GM23248 (cell line): ENCODE data around the gene SLC4A5. TPM values are rescaled to one million over a fixed set of nuclear protein-coding genes. Genes with fewer than 3 reads are reported as not detected.
A peak's percentile ranks its signal among the peaks of the same experiment; 100 is the strongest.

Experiments used
- DNase-seq: peaks from one replicate; pipeline ENCODE4 v3.0.0-alpha.2; 2015
- H2AFZ ChIP-seq: fragments of 200-600 bp; sonication (generic); 2 replicates; pipeline ENCODE4 v1.6.1; 2016; ENCODE audit warnings: antibody characterized with exemption
- H3F3A ChIP-seq: fragments of 200-600 bp; sonication (generic); 2 replicates; pipeline ENCODE4 v1.6.1; 2016; ENCODE audit warnings: mild to moderate bottlenecking, antibody characterized with exemption, mixed run types; ENCODE audit not compliant: insufficient read depth
- H3K27ac ChIP-seq: fragments of 200-600 bp; sonication (generic); 2 replicates; pipeline ENCODE4 v1.5.1; 2016; ENCODE audit warnings: mild to moderate bottlenecking
- H3K27me3 ChIP-seq: fragments of 200-600 bp; sonication (generic); replicated peaks from 2 replicates; pipeline ENCODE4 v1.6.1; 2016; ENCODE audit warnings: mild to moderate bottlenecking; ENCODE audit not compliant: insufficient read depth
- H3K36me3 ChIP-seq: fragments of 200-600 bp; sonication (generic); 2 replicates; pipeline ENCODE4 v1.6.1; 2016; ENCODE audit warnings: low read depth, mild to moderate bottlenecking
- H3K4me1 ChIP-seq: fragments of 200-600 bp; sonication (generic); 2 replicates; pipeline ENCODE4 v1.6.1; 2016; ENCODE audit warnings: mild to moderate bottlenecking; ENCODE audit not compliant: insufficient read depth
- H3K4me2 ChIP-seq: fragments of 200-600 bp; sonication (generic); one replicate; pipeline ENCODE4 v1.6.1; 2016; ENCODE audit warnings: mild to moderate bottlenecking; ENCODE audit not compliant: unreplicated experiment
- H3K4me3 ChIP-seq: fragments of 200-600 bp; sonication (generic); 2 replicates; pipeline ENCODE4 v1.5.1; 2016; ENCODE audit warnings: mild to moderate bottlenecking
- H3K79me2 ChIP-seq: fragments of 200-600 bp; sonication (generic); 2 replicates; pipeline ENCODE4 v1.6.1; 2016; ENCODE audit warnings: mild to moderate bottlenecking; ENCODE audit not compliant: insufficient read depth
- H3K9ac ChIP-seq: fragments of 200-600 bp; sonication (generic); 2 replicates; pipeline ENCODE4 v1.6.1; 2016; ENCODE audit warnings: mild to moderate bottlenecking
- H3K9me2 ChIP-seq: fragments of 200-600 bp; sonication (generic); 2 replicates; pipeline ENCODE4 v1.6.1; 2016; ENCODE audit warnings: mixed run types, mild to moderate bottlenecking, moderate library complexity; ENCODE audit not compliant: insufficient read depth
- H3K9me3 ChIP-seq: fragments of 200-600 bp; sonication (generic); one replicate; pipeline ENCODE4 v1.6.1; 2017; ENCODE audit warnings: low read depth
- H4K20me1 ChIP-seq: fragments of 200-600 bp; sonication (generic); 2 replicates; pipeline ENCODE4 v1.6.0; 2016; ENCODE audit not compliant: insufficient read depth
- EZH2 ChIP-seq: fragments of 200-600 bp; sonication (generic); IDR thresholded peaks from 2 replicates; pipeline ENCODE4 v1.6.1; 2018; ENCODE audit warnings: antibody characterized with exemption, mild to moderate bottlenecking; ENCODE audit not compliant: insufficient read depth, poor library complexity, severe bottlenecking
- EZH2phosphoT487 ChIP-seq: fragments of 200-600 bp; sonication (generic); IDR thresholded peaks from 2 replicates; pipeline ENCODE4 v1.6.1; 2018; ENCODE audit warnings: antibody characterized with exemption, moderate library complexity, mild to moderate bottlenecking, low read depth; ENCODE audit not compliant: insufficient read depth
- WGBS, 2 experiments: methylation state at CpG; one replicate each; pipeline ENCODE4 v1.1.6; 2015 to 2017; ENCODE audit warnings: low lambda C conversion rate in 2 of 2, low coverage in 1 of 2; ENCODE audit errors: missing lambda C conversion rate in 2 of 2; 5-methylcytosine and 5-hydroxymethylcytosine counted together
- in situ Hi-C: fragments of 300-500 bp; cut with MboI; formaldehyde crosslinking; loops from 2 replicates; pipeline ENCODE4 v1.15.0; 2020
- polyA plus RNA-seq: library from polyadenylated mRNA; unstranded; fragments of >200 nt; fragmentation: Nextera tagmentation; extraction: Ambion mirVana; gene quantifications from 2 replicates; pipeline ENCODE4 v1.2.1, GENCODE V29; 2016
- total RNA-seq: library from RNA; depleted of rRNA; stranded (reverse); fragments of >200 nt; shearing (Covaris generic); gene quantifications from 2 replicates; pipeline ENCODE4 v1.2.3, GENCODE V29; 2014

Gene SLC4A5
- total and polyA plus RNA-seq, 2 experiments from 2014 or later, result 0.32 to 0.35 TPM

- Histone ChIP-seq H3F3A (peaks cover 46% of the 10 kb centered on the region), H3K27ac (peak overlapping the region; percentile 56), H3K27me3 (no peaks in the 10 kb centered on the region), H3K9ac (peak overlapping the region; percentile 99), H4K20me1 (peaks cover 31% of the 10 kb centered on the region; the same call in 1 of the 2 replicates), H3K4me2 (peak overlapping the region; percentile 88), H3K9me2 (no peaks in the 10 kb centered on the region), H3K4me3 (peak overlapping the region; percentile 98), H3K9me3 (no peaks in the 10 kb centered on the region), H3K36me3 (peaks cover 36% of the 10 kb centered on the region), H2AFZ (no peak overlapping the region), H3K79me2 (peaks cover 74% of the 10 kb centered on the region), H3K4me1 (peaks cover 39% of the 10 kb centered on the region)
- WGBS, 2 experiments, result 0% methylated on average over 1 of the region's 1 CpG
- in situ Hi-C loops, result no loop called here
- DNase-seq, result peak; percentile 85
- TF ChIP-seq EZH2 (no peak), EZH2phosphoT487 (no peak)
Measured at GRCh38 chr2:74201596-74201995, 141.6 kb downstream of the SLC4A5 start.

- no peak for TF ChIP-seq EZH2phosphoT487
- H3K36me3 ChIP-seq, result peaks cover 36% of the 10 kb centered on the region
- H3K9ac ChIP-seq, result peak overlapping the region; percentile 99
- no peak for DNase-seq
- no peaks in the 10 kb centered on the region for H3K9me3 ChIP-seq
- H3K27me3 ChIP-seq, result no peaks in the 10 kb centered on the region
- peak overlapping the region; percentile 88 for H3K4me2 ChIP-seq
- peaks cover 45% of the 10 kb centered on the region for H3F3A ChIP-seq
- peak overlapping the region; percentile 56 for H3K27ac ChIP-seq
- WGBS, 2 experiments, result 93 to 94% methylated on average over 3 of the region's 3 CpGs
- peaks cover 35% of the 10 kb centered on the region for H3K4me1 ChIP-seq
- H3K9me2 ChIP-seq, result no peaks in the 10 kb centered on the region
- no peak overlapping the region for H2AFZ ChIP-seq
- H4K20me1 ChIP-seq, result peaks cover 29% of the 10 kb centered on the region; the same call in 1 of the 2 replicates
- in situ Hi-C loops, result no loop called here
- peaks cover 70% of the 10 kb centered on the region for H3K79me2 ChIP-seq
- H3K4me3 ChIP-seq, result peak overlapping the region; percentile 98
Measured at GRCh38 chr2:74201196-74201595, 142.0 kb downstream of the SLC4A5 start.

- peak overlapping the region; percentile 98 for H3K4me3 ChIP-seq
- H3K9me2 ChIP-seq, result no peaks in the 10 kb centered on the region
- H3K27ac ChIP-seq, result peak overlapping the region; percentile 98
- H3K9ac ChIP-seq, result peak overlapping the region; percentile 99
- H4K20me1 ChIP-seq, result peaks cover 21% of the 10 kb centered on the region; the same call in 1 of the 2 replicates
- peaks cover 57% of the 10 kb centered on the region for H3K79me2 ChIP-seq
- in situ Hi-C loops, result no loop called here
- H3K4me1 ChIP-seq, result peaks cover 31% of the 10 kb centered on the region
- H3K27me3 ChIP-seq, result no peaks in the 10 kb centered on the region
- no peak for TF ChIP-seq EZH2phosphoT487
- no peak for TF ChIP-seq EZH2
- peak overlapping the region; percentile 88 for H3K4me2 ChIP-seq
- H2AFZ ChIP-seq, result 0 out of 2 replicates have a peak overlapping the region, but pooled peaks have one; percentile 72
- H3K9me3 ChIP-seq, result no peaks in the 10 kb centered on the region
- peaks cover 37% of the 10 kb centered on the region for H3F3A ChIP-seq
- 24 to 27% methylated on average over 8 of the region's 8 CpGs for WGBS, 2 experiments
- peaks cover 24% of the 10 kb centered on the region for H3K36me3 ChIP-seq
- peak; percentile 31 for DNase-seq
Measured at GRCh38 chr2:74199871-74200305, 143.3 kb downstream of the SLC4A5 start.

GRCh38 chr2:74199275-74199701, 143.9 kb downstream of the SLC4A5 start:
- no peaks in the 10 kb centered on the region for H3K27me3 ChIP-seq
- H3K36me3 ChIP-seq, result peaks cover 19% of the 10 kb centered on the region; the same call in 1 of the 2 replicates
- H3K4me3 ChIP-seq, result peak overlapping the region; percentile 98
- H3K27ac ChIP-seq, result peak overlapping the region; percentile 98
- no peak for DNase-seq
- peaks cover 37% of the 10 kb centered on the region for H3F3A ChIP-seq
- H3K9me2 ChIP-seq, result no peaks in the 10 kb centered on the region
- in situ Hi-C loops, result no loop called here
- peaks cover 21% of the 10 kb centered on the region; the same call in 1 of the 2 replicates for H4K20me1 ChIP-seq
- H3K9me3 ChIP-seq, result no peaks in the 10 kb centered on the region
- peak overlapping the region; percentile 99 for H3K9ac ChIP-seq
- peak overlapping the region; percentile 88 for H3K4me2 ChIP-seq
- H3K4me1 ChIP-seq, result peaks cover 31% of the 10 kb centered on the region
- peak overlapping the region; percentile 72 for H2AFZ ChIP-seq
- 1% methylated on average over 20 of the region's 20 CpGs for WGBS, 2 experiments
- H3K79me2 ChIP-seq, result peaks cover 51% of the 10 kb centered on the region
- TF ChIP-seq EZH2 (no peak), EZH2phosphoT487 (no peak)
